WTC11 (cell line): Measurements from ENCODE around the gene SLC2A4. TPM values are rescaled to one million over a fixed set of nuclear protein-coding genes. Genes with fewer than 3 reads are reported as not detected.

Source experiments
- ATAC-seq: fragments of 200-7000 bp; cut with Tn5 transposase; 2 replicates; pipeline ENCODE4 v1.10.0; 2021; ENCODE audit warnings: mild to moderate bottlenecking, moderate library complexity
- CTCF ChIA-PET: fragments of 300-600 bp; sonication (Branson Sonifier 250); formaldehyde crosslinking; loops from one replicate; lab custom pipeline; 2021; ENCODE audit warnings: antibody characterized with exemption; lab: Charles Lee
- POLR2A ChIA-PET: fragments of 350-600 bp; sonication (Branson Sonifier 250); formaldehyde crosslinking; loops from one replicate; lab custom pipeline; 2021; ENCODE audit warnings: antibody characterized with exemption; lab: Charles Lee
- DNase-seq: peaks from one replicate; pipeline ENCODE4 v3.0.0; 2021; ENCODE audit warnings: low spot score
- H3K27ac Mint-ChIP-seq: 2 replicates; pipeline ENCODE4 v1.8.0; 2021; ENCODE audit warnings: mixed read lengths
- H3K27me3 Mint-ChIP-seq: 2 replicates; pipeline ENCODE4 v1.8.0; 2021; ENCODE audit warnings: low read depth, mild to moderate bottlenecking, moderate library complexity, mixed read lengths
- H3K36me3 Mint-ChIP-seq: 2 replicates; pipeline ENCODE4 v1.8.0; 2021; ENCODE audit warnings: mixed read lengths
- H3K4me1 Mint-ChIP-seq: 2 replicates; pipeline ENCODE4 v1.8.0; 2022; ENCODE audit warnings: mixed read lengths
- H3K4me3 Mint-ChIP-seq: 2 replicates; pipeline ENCODE4 v1.8.0; 2021; ENCODE audit warnings: mild to moderate bottlenecking, moderate library complexity, mixed read lengths
- H3K9me3 Mint-ChIP-seq: 2 replicates; pipeline ENCODE4 v1.8.0; 2021; ENCODE audit warnings: mixed read lengths
- CBFB ChIP-seq: sonication (generic); formaldehyde crosslinking; IDR thresholded peaks from 2 replicates; pipeline ENCODE4 v1.8.1; 2022; ENCODE audit warnings: mild to moderate bottlenecking, low read depth, missing genetic modification reagents
- CREM ChIP-seq: sonication (generic); formaldehyde crosslinking; IDR thresholded peaks from 2 replicates; pipeline ENCODE4 v1.8.1; 2022; ENCODE audit warnings: mild to moderate bottlenecking, missing genetic modification reagents, moderate library complexity
- FOXP1 ChIP-seq: sonication (generic); formaldehyde crosslinking; IDR thresholded peaks from 2 replicates; pipeline ENCODE4 v1.8.0; 2022; ENCODE audit warnings: missing genetic modification reagents, mild to moderate bottlenecking, moderate library complexity, borderline replicate concordance
- GABPB1 ChIP-seq: sonication (generic); formaldehyde crosslinking; IDR thresholded peaks from 2 replicates; pipeline ENCODE4 v1.8.1; 2023; ENCODE audit warnings: mild to moderate bottlenecking, missing genetic modification reagents
- GTF2I ChIP-seq: fragments of 250-450 bp; sonication (Bioruptor Pico); conservative IDR thresholded peaks from 2 replicates; pipeline ENCODE4 v1.4.0; 2021; ENCODE audit warnings: mild to moderate bottlenecking
- IRF1 ChIP-seq: sonication (generic); formaldehyde crosslinking; IDR thresholded peaks from 2 replicates; pipeline ENCODE4 v1.8.0; 2023; ENCODE audit warnings: missing genetic modification reagents
- IRF2 ChIP-seq: sonication (generic); formaldehyde crosslinking; IDR thresholded peaks from 2 replicates; pipeline ENCODE4 v1.8.0; 2022; ENCODE audit warnings: low read depth, missing genetic modification reagents, borderline replicate concordance
- KAT7 ChIP-seq: sonication (generic); formaldehyde crosslinking; IDR thresholded peaks from 2 replicates; pipeline ENCODE4 v1.8.1; 2023; ENCODE audit warnings: missing genetic modification reagents, mild to moderate bottlenecking, borderline replicate concordance
- MAX ChIP-seq: sonication (generic); formaldehyde crosslinking; IDR thresholded peaks from 2 replicates; pipeline ENCODE4 v1.8.0; 2022; ENCODE audit warnings: mild to moderate bottlenecking, missing genetic modification reagents
- PREB ChIP-seq: sonication (generic); formaldehyde crosslinking; IDR thresholded peaks from 2 replicates; pipeline ENCODE4 v1.8.1; 2022; ENCODE audit warnings: mild to moderate bottlenecking, missing genetic modification reagents, moderate library complexity, borderline replicate concordance
- PRRX2 ChIP-seq: fragments of 250-450 bp; sonication (Bioruptor Pico); IDR thresholded peaks from 2 replicates; pipeline ENCODE4 v1.8.0; 2021; ENCODE audit warnings: mild to moderate bottlenecking
- TP53 ChIP-seq: sonication (generic); formaldehyde crosslinking; IDR thresholded peaks from 2 replicates; pipeline ENCODE4 v1.8.1; 2023; ENCODE audit warnings: mild to moderate bottlenecking, missing genetic modification reagents
- ZNF532 ChIP-seq: fragments of 250-450 bp; sonication (Bioruptor Pico); IDR thresholded peaks from 2 replicates; pipeline ENCODE4 v1.9.0; 2021; ENCODE audit warnings: mild to moderate bottlenecking, borderline replicate concordance
- total RNA-seq: library from RNA; stranded (reverse); gene quantifications from 3 replicates; pipeline ENCODE4 v1.2.3, GENCODE V29; 2021
- TF ChIP-seq, protein P1 (sequence below): fragments of 200-600 bp; IDR thresholded peaks from 2 replicates; pipeline ENCODE4 v1.8.0; 2022; ENCODE audit warnings: antibody characterized with exemption
- TF ChIP-seq, protein P2 (sequence below): sonication (generic); formaldehyde crosslinking; IDR thresholded peaks from 2 replicates; pipeline ENCODE4 v1.8.1; 2022; ENCODE audit warnings: mild to moderate bottlenecking, moderate library complexity, missing genetic modification reagents
- TF ChIP-seq, protein P3 (sequence below): sonication (generic); formaldehyde crosslinking; IDR thresholded peaks from 2 replicates; pipeline ENCODE4 v1.8.1; 2023; ENCODE audit warnings: mild to moderate bottlenecking, moderate library complexity, missing genetic modification reagents
- TF ChIP-seq, protein P4 (sequence below): sonication (generic); formaldehyde crosslinking; IDR thresholded peaks from 2 replicates; pipeline ENCODE4 v1.8.0; 2022; ENCODE audit warnings: mild to moderate bottlenecking, missing genetic modification reagents
- TF ChIP-seq, protein P5 (sequence below): sonication (generic); formaldehyde crosslinking; IDR thresholded peaks from 2 replicates; pipeline ENCODE4 v1.8.0; 2022; ENCODE audit warnings: mild to moderate bottlenecking, missing genetic modification reagents
- TF ChIP-seq, protein P6 (sequence below): sonication (generic); formaldehyde crosslinking; IDR thresholded peaks from 2 replicates; pipeline ENCODE4 v1.8.1; 2022; ENCODE audit warnings: low read depth, missing genetic modification reagents, borderline replicate concordance

The SLC2A4 gene
- total RNA-seq, 1 experiment from 2014 or later = 6.4 TPM

DNA sequence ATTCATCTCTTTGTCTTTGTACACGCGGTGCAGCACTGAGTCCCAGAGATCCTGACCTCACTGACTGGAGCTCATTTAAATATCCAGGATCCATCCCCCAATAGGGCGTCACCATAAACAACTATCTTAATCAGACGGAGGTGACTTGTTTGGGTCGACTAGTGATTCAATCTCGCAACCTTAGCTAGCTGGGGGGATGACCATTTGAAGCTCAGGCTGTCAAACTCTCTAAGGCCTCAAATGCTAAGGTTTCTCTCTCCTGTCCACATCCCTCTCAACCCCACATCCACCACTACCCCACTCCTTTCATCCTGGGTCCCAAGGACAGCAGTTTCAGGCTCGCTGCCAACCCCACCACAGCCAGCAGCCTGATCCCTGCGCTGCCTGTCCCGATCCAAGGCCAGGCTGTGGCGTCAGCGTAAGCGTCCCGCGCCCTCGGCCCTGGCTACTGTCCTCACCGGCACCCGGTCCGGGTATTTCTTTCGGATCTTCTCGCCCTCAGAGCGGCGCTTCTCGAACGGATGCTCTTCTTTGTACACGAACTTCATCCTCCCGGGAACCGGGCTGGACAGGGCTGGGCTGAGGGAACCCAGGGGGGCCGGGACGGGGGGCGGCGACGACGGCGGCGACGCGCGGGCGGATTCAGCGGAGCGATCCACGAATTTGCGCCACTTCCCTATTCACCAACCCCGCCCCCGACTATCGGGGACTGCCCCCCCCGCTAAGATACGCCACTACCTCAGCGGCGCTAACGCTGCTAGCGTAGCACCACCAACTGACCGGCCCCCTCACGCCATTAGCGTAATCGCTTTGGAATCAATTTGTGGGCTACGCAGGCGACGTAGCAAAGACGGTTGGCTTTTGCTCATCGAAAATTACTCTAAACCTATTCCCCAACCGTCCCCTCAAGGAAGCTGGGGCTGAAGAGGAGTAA is 39.5 kb upstream of the SLC2A4 start, which contains the start of gene GABARAP:
Gene GABARAP (minus strand): TSS at position 667 of the 934 bp plus-strand sequence. CDS start 119 bp downstream, at position 548.
- Mint-ChIP-seq H3K4me1 (peaks cover 36% of the 10 kb centered on the region), H3K9me3 (no peaks in the 10 kb centered on the region), H3K36me3 (peaks cover 34% of the 10 kb centered on the region), H3K27ac (peak within 1 kb of the TSS; percentile 99), H3K4me3 (peak within 1 kb of the TSS; percentile 90), H3K27me3 (no peaks in the 10 kb centered on the region)
- ChIA-PET CTCF (interaction anchor here (0.5 to 3.4 kb wide), 10 partner anchors 22 to 310 kb away, joined by 3 to 21 read pairs (median 6); partner anchors contain the start of genes ACADVL, DLG4, NEURL4 and SLC2A4), POLR2A (interaction anchor here (0.8 to 2.3 kb wide), 10 partner anchors 9 to 52 kb away, joined by 3 to 8 read pairs (median 3); partner anchors contain the start of genes ACADVL, CTDNEP1, DLG4 and ELP5)
- DNase-seq = peak; percentile 90
- ATAC-seq = peak; percentile 3
- TF ChIP-seq CBFB (CRISPR knock-in tag) (no peak), IRF1 (CRISPR knock-in tag) (no peak), ZNF532 (CRISPR knock-in tag) (no peak), PREB (CRISPR knock-in tag) (no peak), GTF2I (CRISPR knock-in tag) (no peak), MAX (no peak), CREM (CRISPR knock-in tag) (0 out of 2 replicates have a peak, but pooled peaks have one; percentile 65), KAT7 (CRISPR knock-in tag) (no peak), IRF2 (CRISPR knock-in tag) (no peak), TP53 (CRISPR knock-in tag) (peak; percentile 33; the same call in 1 of the 2 replicates), FOXP1 (CRISPR knock-in tag) (no peak), GABPB1 (peak; percentile 45; the same call in 1 of the 2 replicates), PRRX2 (no peak)
- TF ChIP-seq, protein P1, sequence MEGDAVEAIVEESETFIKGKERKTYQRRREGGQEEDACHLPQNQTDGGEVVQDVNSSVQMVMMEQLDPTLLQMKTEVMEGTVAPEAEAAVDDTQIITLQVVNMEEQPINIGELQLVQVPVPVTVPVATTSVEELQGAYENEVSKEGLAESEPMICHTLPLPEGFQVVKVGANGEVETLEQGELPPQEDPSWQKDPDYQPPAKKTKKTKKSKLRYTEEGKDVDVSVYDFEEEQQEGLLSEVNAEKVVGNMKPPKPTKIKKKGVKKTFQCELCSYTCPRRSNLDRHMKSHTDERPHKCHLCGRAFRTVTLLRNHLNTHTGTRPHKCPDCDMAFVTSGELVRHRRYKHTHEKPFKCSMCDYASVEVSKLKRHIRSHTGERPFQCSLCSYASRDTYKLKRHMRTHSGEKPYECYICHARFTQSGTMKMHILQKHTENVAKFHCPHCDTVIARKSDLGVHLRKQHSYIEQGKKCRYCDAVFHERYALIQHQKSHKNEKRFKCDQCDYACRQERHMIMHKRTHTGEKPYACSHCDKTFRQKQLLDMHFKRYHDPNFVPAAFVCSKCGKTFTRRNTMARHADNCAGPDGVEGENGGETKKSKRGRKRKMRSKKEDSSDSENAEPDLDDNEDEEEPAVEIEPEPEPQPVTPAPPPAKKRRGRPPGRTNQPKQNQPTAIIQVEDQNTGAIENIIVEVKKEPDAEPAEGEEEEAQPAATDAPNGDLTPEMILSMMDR = no peak
- TF ChIP-seq, protein P2, sequence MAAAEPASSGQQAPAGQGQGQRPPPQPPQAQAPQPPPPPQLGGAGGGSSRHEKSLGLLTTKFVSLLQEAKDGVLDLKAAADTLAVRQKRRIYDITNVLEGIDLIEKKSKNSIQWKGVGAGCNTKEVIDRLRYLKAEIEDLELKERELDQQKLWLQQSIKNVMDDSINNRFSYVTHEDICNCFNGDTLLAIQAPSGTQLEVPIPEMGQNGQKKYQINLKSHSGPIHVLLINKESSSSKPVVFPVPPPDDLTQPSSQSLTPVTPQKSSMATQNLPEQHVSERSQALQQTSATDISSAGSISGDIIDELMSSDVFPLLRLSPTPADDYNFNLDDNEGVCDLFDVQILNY = no peak; the same call in 1 of the 2 replicates
- TF ChIP-seq, protein P3, sequence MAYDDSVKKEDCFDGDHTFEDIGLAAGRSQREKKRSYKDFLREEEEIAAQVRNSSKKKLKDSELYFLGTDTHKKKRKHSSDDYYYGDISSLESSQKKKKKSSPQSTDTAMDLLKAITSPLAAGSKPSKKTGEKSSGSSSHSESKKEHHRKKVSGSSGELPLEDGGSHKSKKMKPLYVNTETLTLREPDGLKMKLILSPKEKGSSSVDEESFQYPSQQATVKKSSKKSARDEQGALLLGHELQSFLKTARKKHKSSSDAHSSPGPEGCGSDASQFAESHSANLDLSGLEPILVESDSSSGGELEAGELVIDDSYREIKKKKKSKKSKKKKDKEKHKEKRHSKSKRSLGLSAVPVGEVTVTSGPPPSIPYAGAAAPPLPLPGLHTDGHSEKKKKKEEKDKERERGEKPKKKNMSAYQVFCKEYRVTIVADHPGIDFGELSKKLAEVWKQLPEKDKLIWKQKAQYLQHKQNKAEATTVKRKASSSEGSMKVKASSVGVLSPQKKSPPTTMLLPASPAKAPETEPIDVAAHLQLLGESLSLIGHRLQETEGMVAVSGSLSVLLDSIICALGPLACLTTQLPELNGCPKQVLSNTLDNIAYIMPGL (CRISPR knock-in tag) = no peak
- TF ChIP-seq, protein P4, sequence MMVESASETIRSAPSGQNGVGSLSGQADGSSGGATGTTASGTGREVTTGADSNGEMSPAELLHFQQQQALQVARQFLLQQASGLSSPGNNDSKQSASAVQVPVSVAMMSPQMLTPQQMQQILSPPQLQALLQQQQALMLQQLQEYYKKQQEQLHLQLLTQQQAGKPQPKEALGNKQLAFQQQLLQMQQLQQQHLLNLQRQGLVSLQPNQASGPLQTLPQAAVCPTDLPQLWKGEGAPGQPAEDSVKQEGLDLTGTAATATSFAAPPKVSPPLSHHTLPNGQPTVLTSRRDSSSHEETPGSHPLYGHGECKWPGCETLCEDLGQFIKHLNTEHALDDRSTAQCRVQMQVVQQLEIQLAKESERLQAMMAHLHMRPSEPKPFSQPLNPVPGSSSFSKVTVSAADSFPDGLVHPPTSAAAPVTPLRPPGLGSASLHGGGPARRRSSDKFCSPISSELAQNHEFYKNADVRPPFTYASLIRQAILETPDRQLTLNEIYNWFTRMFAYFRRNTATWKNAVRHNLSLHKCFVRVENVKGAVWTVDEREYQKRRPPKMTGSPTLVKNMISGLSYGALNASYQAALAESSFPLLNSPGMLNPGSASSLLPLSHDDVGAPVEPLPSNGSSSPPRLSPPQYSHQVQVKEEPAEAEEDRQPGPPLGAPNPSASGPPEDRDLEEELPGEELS = no peak
- TF ChIP-seq, protein P5, sequence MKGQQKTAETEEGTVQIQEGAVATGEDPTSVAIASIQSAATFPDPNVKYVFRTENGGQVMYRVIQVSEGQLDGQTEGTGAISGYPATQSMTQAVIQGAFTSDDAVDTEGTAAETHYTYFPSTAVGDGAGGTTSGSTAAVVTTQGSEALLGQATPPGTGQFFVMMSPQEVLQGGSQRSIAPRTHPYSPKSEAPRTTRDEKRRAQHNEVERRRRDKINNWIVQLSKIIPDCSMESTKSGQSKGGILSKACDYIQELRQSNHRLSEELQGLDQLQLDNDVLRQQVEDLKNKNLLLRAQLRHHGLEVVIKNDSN = peak; percentile 50
- TF ChIP-seq, protein P6, sequence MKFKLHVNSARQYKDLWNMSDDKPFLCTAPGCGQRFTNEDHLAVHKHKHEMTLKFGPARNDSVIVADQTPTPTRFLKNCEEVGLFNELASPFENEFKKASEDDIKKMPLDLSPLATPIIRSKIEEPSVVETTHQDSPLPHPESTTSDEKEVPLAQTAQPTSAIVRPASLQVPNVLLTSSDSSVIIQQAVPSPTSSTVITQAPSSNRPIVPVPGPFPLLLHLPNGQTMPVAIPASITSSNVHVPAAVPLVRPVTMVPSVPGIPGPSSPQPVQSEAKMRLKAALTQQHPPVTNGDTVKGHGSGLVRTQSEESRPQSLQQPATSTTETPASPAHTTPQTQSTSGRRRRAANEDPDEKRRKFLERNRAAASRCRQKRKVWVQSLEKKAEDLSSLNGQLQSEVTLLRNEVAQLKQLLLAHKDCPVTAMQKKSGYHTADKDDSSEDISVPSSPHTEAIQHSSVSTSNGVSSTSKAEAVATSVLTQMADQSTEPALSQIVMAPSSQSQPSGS (CRISPR knock-in tag) = no peak
